ELR (cell line): ENCODE data around the gene KIAA1614.
"Not testable (repeated sequence)": the region's sequence is repeated elsewhere in the genome, so short reads cannot be mapped to it uniquely, and the experiment has no call there.

Source experiments
- DNase-seq: peaks from one replicate; pipeline ENCODE4 v3.0.0-alpha.2; 2015; ENCODE audit warnings: low read depth

Gene KIAA1614

GRCh38 chr1:180966312-180966711 is 53.6 kb downstream of the KIAA1614 start:
- no peak for DNase-seq

GRCh38 chr1:180966744-180967536 is 54.2 kb downstream of the KIAA1614 start:
- no peak for DNase-seq

GRCh38 chr1:180967558-180967957 is 54.9 kb downstream of the KIAA1614 start:
- DNase-seq: no peak

- DNase-seq: not testable (repeated sequence)
These were observed 56.1 kb downstream of the KIAA1614 start for GRCh38 chr1:180968834-180969233.

GRCh38 chr1:180969434-180969833 is 56.7 kb downstream of the KIAA1614 start:
- DNase-seq: no peak

GRCh38 chr1:180970333-180971079 is 57.8 kb downstream of the KIAA1614 start:
- DNase-seq: no peak

GRCh38 chr1:180971273-180971997 is 58.7 kb downstream of the KIAA1614 start:
- no peak for DNase-seq

GRCh38 chr1:180973369-180973768 is 60.7 kb downstream of the KIAA1614 start:
- no peak for DNase-seq

- DNase-seq: no peak
These were observed 61.5 kb downstream of the KIAA1614 start for GRCh38 chr1:180974236-180974635.

- DNase-seq: no peak
These were observed 62.9 kb downstream of the KIAA1614 start for GRCh38 chr1:180975551-180975950.

GRCh38 chr1:180976191-180976590 is 63.5 kb downstream of the KIAA1614 start:
- DNase-seq: no peak

GRCh38 chr1:180976732-180977357 is 64.1 kb downstream of the KIAA1614 start:
- no peak for DNase-seq

GRCh38 chr1:180981596-180982387 is 69.1 kb downstream of the KIAA1614 start:
- no peak for DNase-seq

- DNase-seq: no peak
These were observed 69.7 kb downstream of the KIAA1614 start for GRCh38 chr1:180982422-180982821.

- no peak for DNase-seq
These were observed 75.6 kb downstream of the KIAA1614 start for GRCh38 chr1:180988253-180988752.

GRCh38 chr1:180994262-180994661 is 81.6 kb downstream of the KIAA1614 start:
- DNase-seq: peak; percentile 20

GRCh38 chr1:180997843-180998504 is 85.3 kb downstream of the KIAA1614 start:
- DNase-seq: no peak
